ENCODE measurements around the gene RASAL2.

DNA sequence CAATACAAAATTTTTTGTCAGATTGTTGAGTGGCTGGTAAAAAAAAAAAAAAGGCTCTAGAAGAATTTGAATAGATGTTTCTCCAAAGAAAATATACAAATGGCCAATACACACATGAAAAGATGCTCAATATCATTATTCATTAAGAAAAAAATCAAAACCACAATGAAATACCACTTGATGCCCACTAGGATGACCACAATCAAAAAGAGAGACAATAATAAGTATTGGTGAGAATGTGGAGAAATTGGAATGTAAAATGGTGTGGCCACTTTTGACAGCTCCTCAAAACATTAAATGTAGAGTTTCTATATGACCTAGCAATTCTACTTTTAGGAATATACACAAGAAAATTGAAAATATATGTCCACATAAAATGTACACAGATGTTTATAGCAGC lies 302.9 kb downstream of the RASAL2 start:
- no peak for TF ChIP-seq EZH2phosphoT487 (IDR thresholded peaks at IDR 0.05; ENCODE audit: unreplicated experiment)
- TF ChIP-seq, protein P1, sequence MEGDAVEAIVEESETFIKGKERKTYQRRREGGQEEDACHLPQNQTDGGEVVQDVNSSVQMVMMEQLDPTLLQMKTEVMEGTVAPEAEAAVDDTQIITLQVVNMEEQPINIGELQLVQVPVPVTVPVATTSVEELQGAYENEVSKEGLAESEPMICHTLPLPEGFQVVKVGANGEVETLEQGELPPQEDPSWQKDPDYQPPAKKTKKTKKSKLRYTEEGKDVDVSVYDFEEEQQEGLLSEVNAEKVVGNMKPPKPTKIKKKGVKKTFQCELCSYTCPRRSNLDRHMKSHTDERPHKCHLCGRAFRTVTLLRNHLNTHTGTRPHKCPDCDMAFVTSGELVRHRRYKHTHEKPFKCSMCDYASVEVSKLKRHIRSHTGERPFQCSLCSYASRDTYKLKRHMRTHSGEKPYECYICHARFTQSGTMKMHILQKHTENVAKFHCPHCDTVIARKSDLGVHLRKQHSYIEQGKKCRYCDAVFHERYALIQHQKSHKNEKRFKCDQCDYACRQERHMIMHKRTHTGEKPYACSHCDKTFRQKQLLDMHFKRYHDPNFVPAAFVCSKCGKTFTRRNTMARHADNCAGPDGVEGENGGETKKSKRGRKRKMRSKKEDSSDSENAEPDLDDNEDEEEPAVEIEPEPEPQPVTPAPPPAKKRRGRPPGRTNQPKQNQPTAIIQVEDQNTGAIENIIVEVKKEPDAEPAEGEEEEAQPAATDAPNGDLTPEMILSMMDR (conservative IDR thresholded peaks at IDR 0.05; ENCODE audit: low read depth in 2 of 2) = no peak; a peak in 1 of 4 replicates
- TF ChIP-seq POLR2AphosphoS5 (IDR thresholded peaks at IDR 0.05; ENCODE audit: low read depth) = no peak
- TF ChIP-seq EZH2 (IDR thresholded peaks at IDR 0.05; ENCODE audit: low read depth, unreplicated experiment) = no peak
- TF ChIP-seq, protein P2, sequence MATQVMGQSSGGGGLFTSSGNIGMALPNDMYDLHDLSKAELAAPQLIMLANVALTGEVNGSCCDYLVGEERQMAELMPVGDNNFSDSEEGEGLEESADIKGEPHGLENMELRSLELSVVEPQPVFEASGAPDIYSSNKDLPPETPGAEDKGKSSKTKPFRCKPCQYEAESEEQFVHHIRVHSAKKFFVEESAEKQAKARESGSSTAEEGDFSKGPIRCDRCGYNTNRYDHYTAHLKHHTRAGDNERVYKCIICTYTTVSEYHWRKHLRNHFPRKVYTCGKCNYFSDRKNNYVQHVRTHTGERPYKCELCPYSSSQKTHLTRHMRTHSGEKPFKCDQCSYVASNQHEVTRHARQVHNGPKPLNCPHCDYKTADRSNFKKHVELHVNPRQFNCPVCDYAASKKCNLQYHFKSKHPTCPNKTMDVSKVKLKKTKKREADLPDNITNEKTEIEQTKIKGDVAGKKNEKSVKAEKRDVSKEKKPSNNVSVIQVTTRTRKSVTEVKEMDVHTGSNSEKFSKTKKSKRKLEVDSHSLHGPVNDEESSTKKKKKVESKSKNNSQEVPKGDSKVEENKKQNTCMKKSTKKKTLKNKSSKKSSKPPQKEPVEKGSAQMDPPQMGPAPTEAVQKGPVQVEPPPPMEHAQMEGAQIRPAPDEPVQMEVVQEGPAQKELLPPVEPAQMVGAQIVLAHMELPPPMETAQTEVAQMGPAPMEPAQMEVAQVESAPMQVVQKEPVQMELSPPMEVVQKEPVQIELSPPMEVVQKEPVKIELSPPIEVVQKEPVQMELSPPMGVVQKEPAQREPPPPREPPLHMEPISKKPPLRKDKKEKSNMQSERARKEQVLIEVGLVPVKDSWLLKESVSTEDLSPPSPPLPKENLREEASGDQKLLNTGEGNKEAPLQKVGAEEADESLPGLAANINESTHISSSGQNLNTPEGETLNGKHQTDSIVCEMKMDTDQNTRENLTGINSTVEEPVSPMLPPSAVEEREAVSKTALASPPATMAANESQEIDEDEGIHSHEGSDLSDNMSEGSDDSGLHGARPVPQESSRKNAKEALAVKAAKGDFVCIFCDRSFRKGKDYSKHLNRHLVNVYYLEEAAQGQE (IDR thresholded peaks at IDR 0.05; ENCODE audit: unreplicated experiment) = no peak
- no peak for TF ChIP-seq CREB1 (CRISPR knock-in tag; IDR thresholded peaks at IDR 0.05; ENCODE audit: low read depth)
- TF ChIP-seq, protein P3, sequence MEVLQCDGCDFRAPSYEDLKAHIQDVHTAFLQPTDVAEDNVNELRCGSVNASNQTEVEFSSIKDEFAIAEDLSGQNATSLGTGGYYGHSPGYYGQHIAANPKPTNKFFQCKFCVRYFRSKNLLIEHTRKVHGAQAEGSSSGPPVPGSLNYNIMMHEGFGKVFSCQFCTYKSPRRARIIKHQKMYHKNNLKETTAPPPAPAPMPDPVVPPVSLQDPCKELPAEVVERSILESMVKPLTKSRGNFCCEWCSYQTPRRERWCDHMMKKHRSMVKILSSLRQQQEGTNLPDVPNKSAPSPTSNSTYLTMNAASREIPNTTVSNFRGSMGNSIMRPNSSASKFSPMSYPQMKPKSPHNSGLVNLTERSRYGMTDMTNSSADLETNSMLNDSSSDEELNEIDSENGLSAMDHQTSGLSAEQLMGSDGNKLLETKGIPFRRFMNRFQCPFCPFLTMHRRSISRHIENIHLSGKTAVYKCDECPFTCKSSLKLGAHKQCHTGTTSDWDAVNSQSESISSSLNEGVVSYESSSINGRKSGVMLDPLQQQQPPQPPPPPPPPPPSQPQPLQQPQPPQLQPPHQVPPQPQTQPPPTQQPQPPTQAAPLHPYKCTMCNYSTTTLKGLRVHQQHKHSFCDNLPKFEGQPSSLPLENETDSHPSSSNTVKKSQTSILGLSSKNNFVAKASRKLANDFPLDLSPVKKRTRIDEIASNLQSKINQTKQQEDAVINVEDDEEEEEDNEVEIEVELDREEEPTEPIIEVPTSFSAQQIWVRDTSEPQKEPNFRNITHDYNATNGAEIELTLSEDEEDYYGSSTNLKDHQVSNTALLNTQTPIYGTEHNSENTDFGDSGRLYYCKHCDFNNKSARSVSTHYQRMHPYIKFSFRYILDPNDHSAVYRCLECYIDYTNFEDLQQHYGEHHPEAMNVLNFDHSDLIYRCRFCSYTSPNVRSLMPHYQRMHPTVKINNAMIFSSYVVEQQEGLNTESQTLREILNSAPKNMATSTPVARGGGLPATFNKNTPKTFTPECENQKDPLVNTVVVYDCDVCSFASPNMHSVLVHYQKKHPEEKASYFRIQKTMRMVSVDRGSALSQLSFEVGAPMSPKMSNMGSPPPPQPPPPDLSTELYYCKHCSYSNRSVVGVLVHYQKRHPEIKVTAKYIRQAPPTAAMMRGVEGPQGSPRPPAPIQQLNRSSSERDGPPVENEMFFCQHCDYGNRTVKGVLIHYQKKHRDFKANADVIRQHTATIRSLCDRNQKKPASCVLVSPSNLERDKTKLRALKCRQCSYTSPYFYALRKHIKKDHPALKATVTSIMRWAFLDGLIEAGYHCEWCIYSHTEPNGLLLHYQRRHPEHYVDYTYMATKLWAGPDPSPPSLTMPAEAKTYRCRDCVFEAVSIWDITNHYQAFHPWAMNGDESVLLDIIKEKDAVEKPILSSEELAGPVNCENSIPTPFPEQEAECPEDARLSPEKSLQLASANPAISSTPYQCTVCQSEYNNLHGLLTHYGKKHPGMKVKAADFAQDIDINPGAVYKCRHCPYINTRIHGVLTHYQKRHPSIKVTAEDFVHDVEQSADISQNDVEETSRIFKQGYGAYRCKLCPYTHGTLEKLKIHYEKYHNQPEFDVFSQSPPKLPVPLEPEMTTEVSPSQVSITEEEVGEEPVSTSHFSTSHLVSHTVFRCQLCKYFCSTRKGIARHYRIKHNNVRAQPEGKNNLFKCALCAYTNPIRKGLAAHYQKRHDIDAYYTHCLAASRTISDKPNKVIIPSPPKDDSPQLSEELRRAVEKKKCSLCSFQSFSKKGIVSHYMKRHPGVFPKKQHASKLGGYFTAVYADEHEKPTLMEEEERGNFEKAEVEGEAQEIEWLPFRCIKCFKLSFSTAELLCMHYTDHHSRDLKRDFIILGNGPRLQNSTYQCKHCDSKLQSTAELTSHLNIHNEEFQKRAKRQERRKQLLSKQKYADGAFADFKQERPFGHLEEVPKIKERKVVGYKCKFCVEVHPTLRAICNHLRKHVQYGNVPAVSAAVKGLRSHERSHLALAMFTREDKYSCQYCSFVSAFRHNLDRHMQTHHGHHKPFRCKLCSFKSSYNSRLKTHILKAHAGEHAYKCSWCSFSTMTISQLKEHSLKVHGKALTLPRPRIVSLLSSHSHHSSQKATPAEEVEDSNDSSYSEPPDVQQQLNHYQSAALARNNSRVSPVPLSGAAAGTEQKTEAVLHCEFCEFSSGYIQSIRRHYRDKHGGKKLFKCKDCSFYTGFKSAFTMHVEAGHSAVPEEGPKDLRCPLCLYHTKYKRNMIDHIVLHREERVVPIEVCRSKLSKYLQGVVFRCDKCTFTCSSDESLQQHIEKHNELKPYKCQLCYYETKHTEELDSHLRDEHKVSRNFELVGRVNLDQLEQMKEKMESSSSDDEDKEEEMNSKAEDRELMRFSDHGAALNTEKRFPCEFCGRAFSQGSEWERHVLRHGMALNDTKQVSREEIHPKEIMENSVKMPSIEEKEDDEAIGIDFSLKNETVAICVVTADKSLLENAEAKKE (CRISPR knock-in tag; IDR thresholded peaks at IDR 0.05) = no peak
- TF ChIP-seq, protein P4, sequence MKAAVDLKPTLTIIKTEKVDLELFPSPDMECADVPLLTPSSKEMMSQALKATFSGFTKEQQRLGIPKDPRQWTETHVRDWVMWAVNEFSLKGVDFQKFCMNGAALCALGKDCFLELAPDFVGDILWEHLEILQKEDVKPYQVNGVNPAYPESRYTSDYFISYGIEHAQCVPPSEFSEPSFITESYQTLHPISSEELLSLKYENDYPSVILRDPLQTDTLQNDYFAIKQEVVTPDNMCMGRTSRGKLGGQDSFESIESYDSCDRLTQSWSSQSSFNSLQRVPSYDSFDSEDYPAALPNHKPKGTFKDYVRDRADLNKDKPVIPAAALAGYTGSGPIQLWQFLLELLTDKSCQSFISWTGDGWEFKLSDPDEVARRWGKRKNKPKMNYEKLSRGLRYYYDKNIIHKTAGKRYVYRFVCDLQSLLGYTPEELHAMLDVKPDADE (IDR thresholded peaks at IDR 0.05) = no peak
- TF ChIP-seq ZNF331 (CRISPR knock-in tag; IDR thresholded peaks at IDR 0.05; ENCODE audit: low read depth) = no peak

Measured in GM23338 (cell line).